Effector CD8-positive, alpha-beta T cell (primary cell): ENCODE results near the gene PXT1.

Source experiments
- DNase-seq: peaks from one replicate; lab custom pipeline; 2025; lab: John Stamatoyannopoulos, UW

The PXT1 gene

GRCh38 chr6:36346486-36347273 lies 96.0 kb downstream of the PXT1 start:
- DNase-seq = no peak

DNA sequence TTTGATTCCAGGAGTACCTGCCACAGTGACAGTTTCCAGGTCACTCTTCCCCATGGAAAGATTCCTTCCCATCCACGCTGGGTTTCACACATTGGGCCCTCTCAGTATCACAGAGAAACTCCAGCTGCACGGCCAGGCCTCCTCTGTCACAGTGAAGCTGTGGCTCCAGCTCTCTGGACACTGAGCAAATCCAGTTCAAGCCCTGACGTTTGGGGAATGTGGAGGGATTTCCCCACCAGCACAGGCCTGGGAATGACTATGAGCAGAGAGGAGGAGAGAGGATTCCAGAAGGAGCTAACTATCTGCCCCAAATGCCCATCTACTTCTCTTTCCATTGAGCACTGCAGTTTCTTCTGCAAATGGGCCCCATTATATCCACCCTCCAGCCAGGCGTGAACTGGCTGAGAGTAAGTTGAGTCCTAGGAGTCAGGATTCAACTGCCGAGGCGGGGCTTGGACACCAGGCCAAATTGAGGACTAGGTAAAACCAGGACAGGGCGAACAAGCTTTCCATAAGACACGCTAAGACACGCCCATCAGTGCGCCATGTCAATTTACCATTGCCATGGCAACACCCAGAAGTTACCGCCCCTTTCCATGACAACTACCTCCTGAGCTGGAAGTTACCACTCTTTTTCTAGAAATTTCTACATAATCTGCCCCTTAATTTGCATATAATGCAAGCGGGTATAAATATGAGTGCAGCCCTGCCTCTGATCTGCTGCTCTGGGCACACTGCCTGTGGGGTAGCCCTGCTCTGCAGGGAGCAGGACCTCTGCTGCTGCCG lies 96.8 kb downstream of the PXT1 start:
- no peak for DNase-seq

- DNase-seq = no peak
These were observed 99.5 kb downstream of the PXT1 start for GRCh38 chr6:36343109-36343680.

DNA sequence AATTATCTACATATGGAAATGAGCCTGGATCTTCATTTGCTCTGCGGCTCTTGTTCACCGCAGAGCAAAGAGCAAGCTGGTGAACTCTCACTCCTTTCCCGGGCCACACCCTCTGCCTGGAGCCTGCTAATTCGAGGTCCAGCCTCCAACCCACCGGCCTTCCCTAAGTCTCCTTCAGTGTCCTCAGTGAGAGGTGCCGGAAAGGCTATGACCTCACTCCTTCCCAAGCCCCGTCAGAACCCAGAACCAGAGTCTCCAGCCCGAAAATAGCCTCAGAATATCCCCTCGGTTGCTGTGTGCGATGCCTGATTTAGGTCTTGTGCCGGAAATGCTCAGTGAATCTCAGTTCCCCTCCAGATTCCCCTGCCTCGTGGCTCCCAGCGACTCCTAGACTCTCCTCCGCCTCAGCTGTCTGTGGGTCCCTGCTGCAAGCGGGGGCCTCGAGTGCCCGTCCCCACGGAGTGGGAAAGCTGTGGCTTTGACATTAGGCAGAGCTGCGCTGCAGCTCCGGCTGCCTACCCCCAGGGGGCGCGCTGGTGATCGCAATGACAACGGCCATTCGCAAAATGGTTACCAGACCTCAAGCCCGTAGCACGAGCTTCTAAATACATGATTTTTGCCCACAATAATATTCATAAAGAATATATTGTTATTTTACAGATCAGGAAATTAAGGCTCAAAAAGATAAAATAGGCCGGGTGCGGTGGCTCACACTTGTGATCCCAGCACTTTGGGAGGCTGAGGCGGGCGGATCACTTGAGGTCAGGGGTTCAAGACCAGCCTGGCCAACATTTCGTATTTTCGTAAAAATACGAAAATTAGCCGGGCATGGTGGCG lies 101.8 kb downstream of the PXT1 start:
- peak; percentile 64 for DNase-seq
